Mammary epithelial cell (primary cell): ENCODE data around the gene PLPP7.

ENCODE experiments used
- CTCF ChIP-seq, 2 donors: IDR thresholded peaks in 1 of 2; conservative IDR thresholded peaks in 1 of 2; 2 replicates each; pipeline ENCODE4 v1.5.1; 2011 to 2012; ENCODE audit warnings: inconsistent platforms in 2 of 2, low read length in 2 of 2, mild to moderate bottlenecking in 2 of 2, control low read depth in 1 of 2, low read depth in 1 of 2; ENCODE audit not compliant: insufficient read depth in 1 of 2; ENCODE audit errors: extremely low read depth in 1 of 2
- EZH2 ChIP-seq: IDR thresholded peaks from 2 replicates; pipeline ENCODE4 v1.6.1; 2012; ENCODE audit warnings: low read length, inconsistent platforms, borderline replicate concordance

GRCh38 chr9:131335368-131335755 lies 45.8 kb downstream of the PLPP7 start:
- TF ChIP-seq CTCF (conservative IDR thresholded peaks at IDR 0.05 in 1 of 2, IDR thresholded peaks at IDR 0.05 in 1 of 2; ENCODE audit: extremely low read depth in 1 of 2, insufficient read depth in 1 of 2, low read depth in 1 of 2, low read length in 2 of 2) (no peak), EZH2 (no peak)
